RWPE2 (cell line): ENCODE measurements around the gene SSBP3.
"Not testable (repeated sequence)": the region's sequence is repeated elsewhere in the genome, so short reads cannot be mapped to it uniquely, and the experiment has no call there.

ENCODE experiments used
- ATAC-seq: fragments of 200-7000 bp; cut with Tn5 transposase; 3 replicates; pipeline ENCODE4 v1.9.1; 2021; ENCODE audit warnings: low read depth
- DNase-seq: peaks from one replicate; pipeline ENCODE4 v3.0.0-alpha.2; 2020; ENCODE audit warnings: low spot score
- H3K27ac ChIP-seq: fragments of 450-650 bp; 2 replicates; pipeline ENCODE4 v1.5.1; 2017; ENCODE audit warnings: mild to moderate bottlenecking; ENCODE audit not compliant: poor library complexity, severe bottlenecking
- H3K27me3 ChIP-seq: fragments of 250-450 bp; sonication (Bioruptor Pico); 2 replicates; pipeline ENCODE4 v1.5.1; 2021; ENCODE audit warnings: mild to moderate bottlenecking, moderate library complexity; ENCODE audit not compliant: insufficient read depth, poor library complexity, severe bottlenecking
- H3K36me3 ChIP-seq: fragments of 250-450 bp; sonication (Bioruptor Pico); 2 replicates; pipeline ENCODE4 v1.5.1; 2020; ENCODE audit warnings: low read depth, mild to moderate bottlenecking, moderate library complexity
- H3K4me1 ChIP-seq: fragments of 250-450 bp; sonication (Bioruptor Pico); 2 replicates; pipeline ENCODE4 v1.5.1; 2021; ENCODE audit warnings: mild to moderate bottlenecking, moderate library complexity; ENCODE audit not compliant: insufficient read depth, poor library complexity, severe bottlenecking
- H3K4me3 ChIP-seq: fragments of 250-450 bp; sonication (Bioruptor Pico); 2 replicates; pipeline ENCODE4 v1.5.1; 2021; ENCODE audit warnings: mild to moderate bottlenecking, moderate library complexity; ENCODE audit not compliant: severe bottlenecking
- H3K9me3 ChIP-seq: fragments of 250-450 bp; sonication (Bioruptor Pico); 2 replicates; pipeline ENCODE4 v1.5.1; 2021; ENCODE audit warnings: mild to moderate bottlenecking, moderate library complexity; ENCODE audit not compliant: severe bottlenecking
- TF ChIP-seq, protein P1 (sequence below): fragments of 450-650 bp; IDR thresholded peaks from one replicate; pipeline ENCODE4 v1.5.1; 2017; ENCODE audit warnings: mild to moderate bottlenecking, moderate library complexity; ENCODE audit not compliant: poor library complexity, severe bottlenecking

The SSBP3 gene

DNA sequence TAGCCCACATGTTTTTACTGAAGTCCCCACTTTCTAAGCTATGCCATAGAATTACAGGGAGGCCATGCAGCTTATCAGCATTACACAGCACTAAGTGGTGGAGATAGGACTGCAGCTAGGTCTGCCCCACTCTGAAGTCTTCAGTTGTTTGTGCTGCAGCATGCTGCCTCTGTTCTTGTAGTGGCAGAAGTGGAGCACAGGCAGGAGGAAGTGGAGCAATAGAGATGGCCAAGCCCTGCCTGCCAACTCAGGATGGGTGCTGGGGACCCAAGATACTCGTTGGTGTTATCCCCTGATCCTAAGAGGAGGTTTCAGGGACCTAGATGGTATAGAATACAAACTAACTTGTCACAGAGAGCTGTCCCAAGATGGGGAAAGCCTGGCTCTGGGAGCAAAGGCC lies 193.3 kb downstream of the SSBP3 start:
- H3K36me3 ChIP-seq, result peaks cover 89% of the 10 kb centered on the region
- TF ChIP-seq, protein P1, sequence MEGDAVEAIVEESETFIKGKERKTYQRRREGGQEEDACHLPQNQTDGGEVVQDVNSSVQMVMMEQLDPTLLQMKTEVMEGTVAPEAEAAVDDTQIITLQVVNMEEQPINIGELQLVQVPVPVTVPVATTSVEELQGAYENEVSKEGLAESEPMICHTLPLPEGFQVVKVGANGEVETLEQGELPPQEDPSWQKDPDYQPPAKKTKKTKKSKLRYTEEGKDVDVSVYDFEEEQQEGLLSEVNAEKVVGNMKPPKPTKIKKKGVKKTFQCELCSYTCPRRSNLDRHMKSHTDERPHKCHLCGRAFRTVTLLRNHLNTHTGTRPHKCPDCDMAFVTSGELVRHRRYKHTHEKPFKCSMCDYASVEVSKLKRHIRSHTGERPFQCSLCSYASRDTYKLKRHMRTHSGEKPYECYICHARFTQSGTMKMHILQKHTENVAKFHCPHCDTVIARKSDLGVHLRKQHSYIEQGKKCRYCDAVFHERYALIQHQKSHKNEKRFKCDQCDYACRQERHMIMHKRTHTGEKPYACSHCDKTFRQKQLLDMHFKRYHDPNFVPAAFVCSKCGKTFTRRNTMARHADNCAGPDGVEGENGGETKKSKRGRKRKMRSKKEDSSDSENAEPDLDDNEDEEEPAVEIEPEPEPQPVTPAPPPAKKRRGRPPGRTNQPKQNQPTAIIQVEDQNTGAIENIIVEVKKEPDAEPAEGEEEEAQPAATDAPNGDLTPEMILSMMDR, result no peak
- DNase-seq, result no peak

DNA sequence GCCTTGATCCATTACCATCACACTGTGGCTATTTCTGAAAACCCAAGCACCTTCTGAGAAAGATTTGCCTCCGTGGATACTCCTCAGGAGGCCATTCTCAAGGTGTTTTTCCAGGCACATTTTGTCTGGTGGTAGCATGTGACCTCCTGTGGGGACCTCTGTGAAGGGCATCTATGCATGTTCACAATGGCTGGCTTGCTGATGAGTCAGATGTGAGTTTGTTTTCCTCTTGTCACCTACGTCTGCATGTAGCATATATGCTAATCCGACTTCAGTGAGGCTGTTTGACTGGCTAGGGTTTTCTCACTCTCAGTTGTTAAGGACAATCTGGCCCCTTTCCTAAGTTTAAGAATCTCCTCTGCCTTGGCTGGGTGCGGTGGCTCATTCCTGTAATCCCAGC lies 198.3 kb downstream of the SSBP3 start:
- peaks cover 87% of the 10 kb centered on the region for H3K36me3 ChIP-seq
- ATAC-seq, DNase-seq, H3K4me1 ChIP-seq, H3K27me3 ChIP-seq, H3K9me3 ChIP-seq, H3K4me3 ChIP-seq, H3K27ac ChIP-seq: not testable (repeated sequence)

More for the DNA sequence above, 193.3 kb downstream of the SSBP3 start:
- Histone ChIP-seq H3K27ac (no peak overlapping the region), H3K9me3 (no peaks in the 10 kb centered on the region), H3K4me1 (no peaks in the 10 kb centered on the region), H3K27me3 (no peaks in the 10 kb centered on the region), H3K4me3 (no peak overlapping the region)
- no peak; the same call in 2 of the 3 replicates for ATAC-seq

DNA sequence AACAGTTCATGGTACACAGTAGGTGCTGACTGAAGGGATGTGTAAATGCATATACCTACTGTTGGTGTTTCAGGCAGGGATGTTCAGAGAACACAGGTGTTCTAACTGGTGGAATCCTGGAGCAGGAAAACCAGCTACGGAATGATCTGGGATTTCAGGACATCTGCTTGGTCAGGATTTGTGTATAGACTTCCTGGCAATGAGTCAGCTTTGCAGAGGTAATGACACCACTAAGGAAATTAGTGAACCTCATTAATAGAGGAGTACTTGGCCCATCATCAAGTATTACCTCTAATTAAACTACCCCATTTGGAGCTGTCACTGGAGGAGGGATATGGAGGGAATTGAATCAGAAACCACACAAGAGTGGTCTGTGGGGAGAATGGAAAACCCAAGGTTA lies 198.9 kb downstream of the SSBP3 start:
- no peak overlapping the region for H3K27ac ChIP-seq
- H3K27me3 ChIP-seq, result no peaks in the 10 kb centered on the region
- no peak overlapping the region for H3K4me3 ChIP-seq
- peaks cover 87% of the 10 kb centered on the region for H3K36me3 ChIP-seq
- ATAC-seq, result no peak
- no peaks in the 10 kb centered on the region for H3K4me1 ChIP-seq
- DNase-seq, result no peak
- TF ChIP-seq, protein P1, result no peak
- H3K9me3 ChIP-seq, result no peaks in the 10 kb centered on the region

DNA sequence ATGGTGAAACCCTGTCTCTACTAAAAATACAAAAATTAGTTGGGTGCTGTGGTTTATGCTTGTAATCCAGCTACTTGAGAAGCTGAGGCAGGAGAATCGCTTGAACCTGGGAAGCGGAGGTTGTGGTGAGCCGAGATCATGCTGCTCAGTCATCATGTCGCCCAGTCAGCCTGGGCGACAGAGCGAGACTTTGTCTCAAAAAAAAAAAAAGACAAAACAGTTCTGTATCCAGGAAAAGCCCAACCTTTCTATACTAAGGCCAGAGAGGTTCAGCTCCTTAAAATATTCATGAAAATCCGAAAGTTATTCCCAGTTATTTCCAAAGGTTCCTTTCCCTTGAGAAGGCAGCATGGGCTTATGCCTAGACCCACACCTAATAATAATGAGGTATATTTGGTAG lies 202.0 kb downstream of the SSBP3 start:
- no peaks in the 10 kb centered on the region for H3K27me3 ChIP-seq
- TF ChIP-seq, protein P1, result no peak
- H3K27ac ChIP-seq, result no peak overlapping the region
- no peak for ATAC-seq
- H3K4me1 ChIP-seq, result no peaks in the 10 kb centered on the region
- DNase-seq, result no peak
- no peak overlapping the region for H3K4me3 ChIP-seq
- H3K36me3 ChIP-seq, result peaks cover 64% of the 10 kb centered on the region
- no peaks in the 10 kb centered on the region for H3K9me3 ChIP-seq

DNA sequence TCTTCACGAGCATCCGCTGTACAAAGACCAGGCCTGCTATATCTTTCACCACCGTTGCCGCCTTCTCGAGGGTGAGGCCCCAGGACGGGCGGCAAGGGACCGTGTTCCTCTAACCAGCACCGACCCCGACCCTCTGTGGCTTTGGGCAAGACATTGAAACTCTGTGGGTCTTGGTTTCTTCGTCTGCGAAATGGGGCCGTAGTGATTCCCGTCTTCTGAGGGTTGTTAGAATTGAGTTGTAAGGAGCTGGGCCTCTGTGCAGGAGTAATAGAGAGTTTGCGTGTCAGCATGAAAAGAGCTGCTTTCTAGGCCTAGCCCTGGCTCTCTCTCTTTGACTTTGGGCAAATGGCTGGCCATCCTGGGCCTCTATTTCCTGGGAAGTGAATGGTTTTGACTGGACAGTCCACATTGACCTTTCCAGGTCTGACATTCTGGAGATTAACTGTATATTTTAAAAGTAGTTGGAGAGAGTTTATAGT lies 205.6 kb downstream of the SSBP3 start:
- Histone ChIP-seq H3K27ac (peak overlapping the region; percentile 10), H3K4me3 (peak overlapping the region; percentile 78), H3K9me3 (no peaks in the 10 kb centered on the region), H3K27me3 (no peaks in the 10 kb centered on the region), H3K4me1 (no peaks in the 10 kb centered on the region), H3K36me3 (peaks cover 34% of the 10 kb centered on the region)
- TF ChIP-seq, protein P1, result no peak
- ATAC-seq, result 0 out of 3 replicates have a peak, but pooled peaks have one; percentile 2
- no peak for DNase-seq
